ENCODE results near the gene HDAC4.
"Not testable (repeated sequence)": the region's sequence is repeated elsewhere in the genome, so short reads cannot be mapped to it uniquely, and the experiment has no call there.

Gene HDAC4

DNA sequence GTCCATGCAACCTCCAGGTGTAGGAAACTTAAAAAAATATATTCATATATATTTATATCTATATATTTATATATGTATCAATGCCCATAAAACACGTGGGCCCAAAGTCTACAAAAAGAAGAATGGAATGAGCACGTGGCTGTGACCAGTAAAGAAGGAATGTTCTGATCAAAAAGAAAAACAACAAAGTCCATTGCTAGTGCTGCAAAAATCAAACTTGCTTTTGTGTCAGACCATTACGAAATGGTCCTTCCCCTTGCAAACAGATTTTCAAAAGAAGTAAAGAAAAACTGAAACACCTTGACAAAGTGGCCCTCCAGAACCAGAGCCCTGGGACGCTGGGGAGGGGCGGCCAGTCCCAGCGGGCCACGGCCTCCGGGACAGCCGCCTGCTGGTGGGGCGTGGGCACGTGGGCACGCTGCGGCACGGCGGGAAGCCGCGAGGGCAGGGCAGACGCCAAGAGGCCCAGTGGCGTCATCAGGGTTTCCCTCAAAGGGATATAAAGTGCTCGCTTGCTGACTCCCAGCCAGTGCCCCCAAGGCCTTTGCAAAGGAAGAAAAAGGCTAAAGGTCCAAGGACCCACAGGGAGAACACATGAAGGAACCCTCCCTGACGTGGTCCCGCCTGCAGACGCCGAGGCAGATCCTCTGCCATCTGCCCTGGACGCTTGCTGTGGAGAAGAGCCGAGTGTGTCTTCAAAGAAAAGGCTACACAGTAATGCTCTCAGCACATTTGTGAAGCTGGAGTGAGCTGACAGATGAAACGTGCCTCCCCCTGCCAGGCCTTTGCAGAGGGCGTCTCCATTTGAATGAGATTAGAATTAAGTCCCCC is 351.2 kb downstream of the HDAC4 start:
- no peak overlapping the region for H3K4me3 ChIP-seq
- H3K27ac ChIP-seq = no peak overlapping the region

DNA sequence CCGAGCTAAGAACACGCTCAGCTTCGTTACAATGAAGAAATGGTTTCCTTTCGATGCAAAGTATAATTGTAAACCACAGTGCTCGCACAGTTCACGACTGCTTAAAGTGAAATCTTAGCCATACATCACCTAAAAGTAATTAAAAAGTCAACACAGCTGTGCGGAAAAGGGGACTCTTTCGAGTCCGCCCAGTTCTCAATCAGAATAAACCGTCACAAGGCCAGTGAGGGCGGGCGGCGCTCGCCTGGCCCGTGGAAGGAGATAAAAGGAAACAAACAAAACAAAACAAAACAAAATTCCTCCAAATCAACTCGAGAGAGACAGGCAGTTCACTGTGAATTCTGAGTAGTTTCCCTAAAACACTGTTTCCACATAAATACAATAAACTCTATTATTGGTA is 352.1 kb downstream of the HDAC4 start:
- no peak overlapping the region for H3K4me3 ChIP-seq
- H3K27ac ChIP-seq = no peak overlapping the region

DNA sequence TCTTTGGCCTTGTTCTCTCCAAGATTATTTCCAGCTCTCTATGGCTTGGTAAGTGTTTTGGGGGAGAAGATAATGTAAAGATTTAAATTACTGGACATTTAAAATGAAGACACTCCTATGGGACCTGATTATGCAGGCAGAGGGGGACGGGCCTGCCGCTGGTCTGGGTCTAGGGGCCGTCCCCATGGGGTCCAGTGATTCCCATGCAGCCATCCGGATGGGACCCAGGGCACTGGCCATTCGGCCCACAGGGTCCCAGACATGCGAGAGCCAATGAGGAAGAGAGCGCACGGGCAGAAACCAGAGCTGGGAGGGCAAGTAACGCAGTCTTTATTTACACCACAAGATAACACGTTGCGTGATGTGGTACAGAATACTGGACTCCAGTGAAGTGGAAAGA is 353.0 kb downstream of the HDAC4 start:
- Histone ChIP-seq H3K27ac (no peak overlapping the region), H3K4me3 (no peak overlapping the region)

DNA sequence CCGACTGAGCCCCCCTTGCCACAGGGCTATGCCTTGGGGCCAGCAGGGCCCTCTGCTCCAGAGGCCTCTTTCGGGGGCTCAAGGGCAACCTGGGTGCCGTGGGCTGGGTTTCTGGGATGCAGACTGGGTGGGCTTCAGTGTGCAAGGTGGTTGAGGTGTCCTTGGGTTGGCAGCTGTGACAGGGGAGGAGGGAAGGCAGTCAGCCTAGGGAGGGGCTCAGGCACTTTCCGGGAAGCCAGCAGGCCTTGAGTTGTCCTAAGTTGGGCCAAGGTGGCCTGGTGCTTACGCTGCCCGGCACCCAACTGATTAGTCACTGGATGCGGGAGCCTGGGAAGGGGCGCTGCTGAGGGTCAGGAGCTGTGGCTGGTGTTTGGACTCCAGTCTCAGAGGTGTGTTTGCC is 353.4 kb downstream of the HDAC4 start:
- Histone ChIP-seq H3K4me3 (no peak overlapping the region), H3K27ac (no peak overlapping the region)

DNA sequence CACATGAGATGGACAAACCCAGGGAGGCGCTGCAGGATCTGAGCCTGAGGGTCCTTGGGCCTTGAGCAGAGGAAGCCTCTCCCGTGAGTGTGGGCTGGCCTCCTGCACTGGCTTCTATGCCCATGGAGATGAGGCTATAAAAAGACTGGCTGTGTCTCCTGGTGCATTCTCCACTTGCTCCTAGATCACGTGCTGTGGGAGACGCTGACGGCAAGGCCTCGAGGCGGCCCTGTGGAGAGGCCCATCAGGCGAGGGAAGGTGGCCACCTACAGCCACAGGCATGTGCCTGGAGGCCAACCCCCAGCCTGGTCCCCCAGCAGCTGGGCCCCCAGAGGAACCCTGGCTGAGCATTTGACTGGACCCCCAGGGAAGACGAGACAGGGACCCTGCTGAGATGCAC is 354.0 kb downstream of the HDAC4 start:
- Histone ChIP-seq H3K27ac (no peak overlapping the region), H3K4me3 (no peak overlapping the region)

DNA sequence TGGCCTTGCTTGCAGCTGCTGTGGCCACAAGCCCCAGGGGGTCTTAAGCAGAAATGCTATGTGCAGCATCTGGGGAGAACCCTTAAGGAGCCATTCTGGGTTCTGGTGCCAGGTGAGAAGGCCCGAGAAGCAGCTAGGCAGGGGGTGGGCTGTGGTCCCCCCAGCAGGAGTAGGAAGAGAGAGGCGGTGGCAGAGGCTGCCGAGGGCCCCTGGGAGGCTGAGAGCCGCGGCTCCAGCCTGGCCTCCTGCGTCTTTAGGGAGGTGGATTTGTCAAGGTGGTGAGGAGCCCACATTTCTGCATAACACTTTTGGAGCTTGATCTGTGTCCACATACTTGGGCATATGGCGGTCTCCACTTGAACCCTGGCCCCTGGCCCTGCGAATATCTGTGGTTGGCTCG is 356.5 kb downstream of the HDAC4 start:
- Histone ChIP-seq H3K27ac (no peak overlapping the region), H3K4me3 (no peak overlapping the region)

DNA sequence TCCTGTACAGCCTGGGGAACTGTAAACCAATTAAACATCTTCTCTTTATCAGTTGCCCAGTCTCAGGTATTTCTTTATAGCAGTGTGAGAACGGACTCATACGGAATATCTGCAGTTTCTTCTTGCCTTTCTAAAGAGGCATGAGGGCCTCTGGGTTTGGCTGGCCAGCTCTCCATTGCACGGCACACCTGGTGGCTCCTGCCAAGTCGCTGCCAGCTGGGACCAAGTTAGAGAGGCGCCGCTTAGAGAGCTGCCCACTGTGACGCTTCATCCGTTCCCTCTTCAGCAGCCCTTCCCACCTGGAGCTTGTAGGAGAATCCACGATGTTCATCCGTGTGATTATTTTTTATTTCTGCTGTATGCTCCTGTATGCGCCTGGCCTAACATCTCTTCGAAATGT is 357.5 kb downstream of the HDAC4 start:
- Histone ChIP-seq H3K27ac (no peak overlapping the region), H3K4me3 (no peak overlapping the region)

DNA sequence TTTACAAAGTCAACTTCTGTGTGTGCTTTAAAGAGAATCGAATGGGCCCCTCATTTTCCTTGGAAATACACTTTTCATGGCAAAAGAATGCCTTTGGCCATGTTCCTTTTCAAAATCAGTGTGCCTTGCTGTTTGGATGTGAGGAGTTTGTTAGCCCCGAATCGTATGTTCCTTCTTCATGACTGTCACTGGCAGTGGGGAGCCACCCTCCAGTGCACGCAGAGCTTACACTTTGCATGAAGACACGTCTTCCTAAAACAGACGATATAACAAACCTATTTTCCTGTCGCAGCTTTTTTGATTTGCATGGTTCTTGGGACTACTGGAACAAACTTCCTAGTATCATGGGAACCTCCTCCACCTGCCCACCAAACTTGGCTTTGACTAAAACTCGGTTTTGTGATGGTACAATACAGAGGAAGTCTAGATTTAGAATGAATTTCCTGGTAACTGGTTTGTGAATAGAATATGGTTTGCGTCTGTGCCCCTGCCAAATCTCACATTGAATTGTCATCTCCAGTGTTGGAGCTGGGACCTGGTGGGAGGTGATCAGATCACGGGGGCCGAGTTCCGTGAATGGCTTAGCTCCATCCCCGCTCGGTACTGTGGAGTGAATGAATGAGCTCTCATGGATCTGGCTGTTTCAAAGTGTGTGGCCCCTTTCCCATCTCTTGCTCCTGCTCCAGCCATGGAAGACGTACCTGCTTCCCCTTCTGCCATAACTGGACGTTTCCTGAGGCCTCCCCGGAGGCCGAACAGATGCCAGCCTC is 358.1 kb downstream of the HDAC4 start:
- no peak overlapping the region for H3K27ac ChIP-seq
- no peak overlapping the region for H3K4me3 ChIP-seq

DNA sequence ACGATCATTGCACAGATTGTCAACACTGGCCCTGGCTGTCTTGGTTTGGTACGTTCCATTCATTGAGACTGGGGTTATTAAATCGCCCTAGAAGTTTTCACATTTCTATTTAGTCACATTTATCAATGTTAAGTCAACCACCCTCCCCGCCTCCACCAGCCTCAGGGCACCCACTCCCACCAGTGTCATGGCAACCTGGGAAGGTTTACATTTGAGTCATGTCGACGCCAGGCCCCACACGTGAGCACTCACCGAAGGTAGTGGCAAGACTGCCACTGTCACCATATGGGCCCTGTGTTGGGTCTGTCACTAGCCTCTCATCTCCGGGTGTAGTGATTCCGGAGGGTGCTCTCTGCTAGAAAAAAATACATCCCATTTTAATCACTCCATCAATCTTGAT is 358.8 kb downstream of the HDAC4 start:
- Histone ChIP-seq H3K27ac (no peak overlapping the region), H3K4me3 (no peak overlapping the region)

DNA sequence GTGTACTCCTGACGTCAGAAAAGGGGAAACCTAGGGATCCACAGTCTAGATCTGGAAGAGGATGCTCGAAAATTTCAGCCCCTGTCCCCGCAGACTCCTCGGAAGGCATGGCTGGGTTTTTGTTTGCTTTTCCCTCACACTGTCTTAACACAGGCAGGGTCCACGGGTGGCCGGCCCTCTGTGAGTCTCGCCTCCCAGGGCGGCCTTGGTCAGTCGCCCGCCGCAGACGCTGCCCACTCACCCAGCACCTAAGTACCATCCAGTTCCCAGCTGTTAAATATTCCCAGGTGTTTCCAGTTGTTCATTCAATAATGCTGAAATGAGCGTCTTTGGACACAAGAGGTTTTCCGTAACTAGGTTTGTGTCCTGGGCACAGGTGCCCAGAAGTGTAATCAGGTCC is 359.8 kb downstream of the HDAC4 start:
- Histone ChIP-seq H3K4me3 (no peak overlapping the region), H3K27ac (no peak overlapping the region)

DNA sequence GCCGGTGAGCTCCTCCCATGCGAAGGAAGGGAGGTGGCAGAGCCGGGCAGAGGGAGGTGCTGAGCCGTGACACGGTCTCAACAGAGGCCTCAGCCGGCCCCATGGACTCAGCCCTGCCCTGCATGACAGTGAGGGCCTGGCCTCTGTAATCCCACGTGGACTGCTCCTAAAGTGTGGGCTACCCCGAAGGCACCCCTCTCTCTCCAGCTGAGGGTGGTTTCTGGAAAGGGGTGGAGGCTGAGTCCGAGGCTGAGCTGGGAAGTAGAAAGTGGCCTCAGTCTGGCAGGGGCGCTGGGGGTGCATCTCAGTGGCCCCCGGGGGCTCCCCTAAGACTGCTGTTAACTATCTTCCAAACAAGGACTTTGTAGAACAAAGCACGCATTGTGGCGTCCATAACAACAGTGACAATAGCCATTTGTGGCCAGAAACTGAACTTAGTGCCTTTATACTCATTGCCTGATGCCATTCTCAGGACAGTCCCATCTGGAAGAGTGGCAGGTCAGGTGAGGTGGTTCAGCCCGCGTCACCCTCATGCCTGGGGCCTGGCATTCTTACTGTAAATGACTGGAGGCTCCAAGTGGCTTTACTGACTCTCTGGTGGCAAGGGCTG is 360.6 kb downstream of the HDAC4 start:
- H3K27ac ChIP-seq = no peak overlapping the region
- no peak overlapping the region for H3K4me3 ChIP-seq

DNA sequence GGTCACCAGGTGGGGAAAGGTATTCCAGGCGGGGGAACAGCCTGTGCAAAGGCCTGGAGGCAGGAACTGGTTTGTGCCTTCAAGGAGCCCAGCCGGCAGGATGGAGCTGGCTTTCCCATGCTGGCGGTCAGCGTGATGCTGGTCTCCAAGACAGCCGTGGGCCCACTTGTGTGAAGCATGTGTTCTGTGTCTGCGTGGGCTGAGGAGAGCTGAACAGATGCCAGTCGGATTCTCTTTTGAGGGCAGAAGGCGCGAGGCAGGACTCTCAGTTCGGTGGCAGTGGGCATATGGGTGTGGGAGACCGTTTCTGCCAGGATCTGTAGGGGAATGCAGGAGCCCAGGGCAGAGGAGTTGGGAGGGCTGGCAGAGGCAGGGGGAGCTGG is 361.4 kb downstream of the HDAC4 start:
- no peak overlapping the region for H3K27ac ChIP-seq

DNA sequence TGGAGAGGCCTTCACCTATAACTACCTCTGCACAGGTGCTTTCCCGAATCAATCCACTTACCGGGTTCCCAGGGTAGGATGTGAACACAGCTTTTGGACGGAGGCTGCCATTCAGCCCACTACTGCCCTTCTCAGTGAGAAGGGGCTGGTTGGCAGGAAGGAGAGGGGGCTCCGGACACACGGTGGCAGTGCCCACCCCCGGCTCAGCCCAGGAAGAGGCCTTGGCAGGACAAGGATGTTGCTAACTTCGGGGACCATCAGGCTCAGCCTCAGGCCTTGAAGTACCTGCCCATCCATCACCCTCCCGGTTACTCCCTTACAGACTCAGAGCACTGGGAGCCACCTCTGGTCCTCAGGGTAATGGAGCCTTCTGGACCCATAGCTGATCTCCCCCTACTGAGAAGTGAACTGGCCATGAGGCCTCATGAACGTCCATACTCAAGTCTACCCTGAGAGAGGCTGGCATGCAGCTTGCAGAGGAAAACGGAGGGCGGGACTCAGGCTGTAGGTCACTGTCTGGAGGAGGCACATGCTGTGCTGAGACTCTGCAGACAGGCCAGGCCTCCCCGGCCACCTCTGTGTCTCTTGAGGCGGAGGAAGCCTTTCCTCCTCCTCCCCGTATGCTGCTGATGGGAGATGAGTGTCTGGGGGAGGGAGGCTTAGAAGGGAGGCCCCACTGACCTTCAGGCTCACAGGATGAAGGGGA is 361.9 kb downstream of the HDAC4 start:
- Histone ChIP-seq H3K4me3 (no peak overlapping the region), H3K27ac (no peak overlapping the region)

More for the DNA sequence above, 361.4 kb downstream of the HDAC4 start:
- H3K4me3 ChIP-seq = no peak overlapping the region

DNA sequence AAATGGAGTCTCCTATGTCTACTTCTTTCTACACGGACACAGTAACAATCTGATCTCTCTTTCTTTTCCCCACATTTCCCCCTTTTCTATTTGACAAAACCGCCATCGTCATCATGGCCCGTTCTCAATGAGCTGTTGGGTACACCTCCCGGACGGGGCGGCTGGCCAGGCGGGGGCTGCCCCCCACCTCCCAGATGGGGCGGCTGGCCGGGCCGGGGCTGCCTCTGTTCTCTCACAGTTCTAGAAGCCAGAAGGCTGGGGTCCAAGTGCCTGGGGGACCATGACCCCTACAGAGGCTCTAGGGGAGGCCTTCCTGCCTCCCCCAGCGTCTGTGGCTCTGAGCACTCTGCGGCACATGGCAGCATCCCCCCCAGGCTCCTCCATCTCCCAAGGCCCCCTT is 362.5 kb downstream of the HDAC4 start:
- H3K27ac ChIP-seq, H3K4me3 ChIP-seq: not testable (repeated sequence)

DNA sequence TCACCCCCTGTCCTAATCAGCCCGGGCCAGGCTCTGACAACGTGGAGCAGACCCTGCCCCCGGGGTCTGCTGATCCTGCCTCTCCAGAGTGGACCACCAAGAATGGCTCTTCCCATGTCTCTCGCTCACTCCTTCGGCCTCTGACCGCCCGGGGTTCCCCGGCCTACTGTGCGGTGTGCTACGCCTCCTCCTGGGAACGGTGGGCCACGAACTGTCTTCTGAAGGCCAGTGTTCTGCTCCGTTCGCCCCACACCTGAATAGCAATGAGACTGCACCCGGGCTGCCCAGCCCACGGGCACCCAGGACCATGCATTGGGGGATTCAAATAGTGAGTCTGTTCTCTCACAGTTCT is 363.3 kb downstream of the HDAC4 start:
- Histone ChIP-seq H3K4me3 (no peak overlapping the region), H3K27ac (no peak overlapping the region)

DNA sequence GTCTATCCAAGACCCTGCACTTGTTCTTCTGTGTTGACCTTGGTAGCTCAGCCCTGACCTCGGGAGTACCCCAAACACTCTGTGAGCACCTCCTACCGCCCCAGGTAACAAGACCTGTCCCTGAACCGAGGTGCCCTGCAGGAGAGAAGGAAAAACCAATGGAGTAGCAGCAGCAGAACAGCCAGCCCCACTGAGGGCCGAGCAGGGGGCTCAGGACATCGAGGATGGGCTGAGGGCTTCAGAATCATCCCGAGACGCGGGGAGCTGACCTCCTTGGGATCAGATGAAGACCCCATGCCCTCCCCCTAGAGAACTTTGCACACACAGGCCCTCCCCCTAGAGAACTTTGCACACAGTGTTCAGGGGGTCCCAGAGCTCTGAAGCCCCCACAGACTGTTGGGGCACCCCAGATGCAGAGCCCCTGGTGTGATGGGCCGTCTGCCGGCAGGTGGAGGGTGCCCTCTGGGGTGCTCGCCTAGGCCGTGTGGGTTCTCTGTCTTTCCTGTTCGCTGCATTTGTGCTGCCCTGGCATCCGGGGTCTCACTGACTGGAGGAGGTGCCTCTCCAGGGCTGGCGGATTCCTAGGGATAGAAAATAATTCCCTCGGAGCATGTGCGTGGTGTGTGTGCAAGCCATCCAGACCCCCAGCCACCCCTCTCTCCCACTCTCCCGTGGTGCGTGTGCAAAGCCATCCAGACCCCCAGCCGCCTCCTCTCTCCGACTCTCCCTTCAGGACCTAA is 363.8 kb downstream of the HDAC4 start:
- Histone ChIP-seq H3K27ac (no peak overlapping the region), H3K4me3 (no peak overlapping the region)

DNA sequence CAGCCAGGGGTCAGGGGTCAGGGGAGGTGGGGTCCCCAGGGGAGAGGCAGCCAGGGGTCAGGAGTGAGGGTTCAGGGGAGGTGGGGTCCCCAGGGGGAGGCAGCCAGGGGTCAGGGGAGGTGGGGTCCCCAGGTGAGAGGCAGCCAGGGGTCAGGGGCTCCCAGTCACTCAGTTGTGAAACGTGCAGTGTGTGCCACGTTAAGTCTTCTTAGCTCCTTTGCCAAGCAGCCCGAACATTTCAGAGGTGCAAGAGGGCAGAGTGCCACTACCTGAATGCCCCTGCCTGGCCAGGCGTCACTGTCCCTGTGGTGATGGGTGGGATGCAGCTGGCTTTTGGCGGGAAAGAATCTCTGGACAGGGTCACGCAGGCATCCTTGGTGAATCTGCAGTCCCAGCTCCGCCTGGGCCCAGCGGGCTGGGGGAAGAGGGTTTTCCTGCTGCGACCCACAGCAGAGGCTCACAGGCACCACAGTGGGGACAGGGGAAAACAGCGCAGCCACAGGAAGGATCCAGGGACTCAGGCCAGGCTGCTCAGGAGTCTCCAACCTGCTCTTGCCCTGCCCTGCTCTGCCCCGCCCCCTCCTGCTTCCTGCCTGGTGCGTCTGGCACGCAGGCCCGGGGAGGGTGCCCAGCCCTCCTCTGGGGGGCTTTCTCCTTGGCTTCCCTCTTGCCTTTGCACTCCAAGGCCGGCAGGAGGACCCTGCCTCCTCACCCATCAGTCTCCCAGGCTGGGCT is 364.7 kb downstream of the HDAC4 start:
- no peak overlapping the region for H3K4me3 ChIP-seq
- no peak overlapping the region for H3K27ac ChIP-seq

DNA sequence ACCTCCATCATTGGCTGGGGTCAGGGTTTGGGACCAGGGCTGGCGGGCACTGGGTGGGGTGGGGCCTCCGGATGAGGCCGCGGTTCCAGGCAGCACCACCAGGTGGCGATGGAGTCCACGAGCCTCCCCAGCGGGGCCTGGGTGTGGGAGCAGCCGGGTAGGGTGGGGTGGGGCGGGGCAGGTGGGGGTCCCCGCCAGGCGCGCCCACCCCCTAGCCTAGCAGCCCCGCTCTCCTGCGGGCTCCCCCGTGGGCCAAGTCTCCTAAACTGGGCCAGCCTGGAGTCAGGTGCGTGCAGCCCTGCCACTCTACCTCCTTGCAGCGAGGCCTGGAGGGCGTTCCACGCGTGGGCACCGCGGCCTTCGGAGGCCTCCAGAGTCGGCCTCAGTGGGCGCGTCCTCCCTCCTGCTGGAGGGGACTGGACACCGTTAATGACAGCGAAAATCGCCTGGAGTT is 365.4 kb downstream of the HDAC4 start:
- no peak overlapping the region for H3K27ac ChIP-seq
- no peak overlapping the region for H3K4me3 ChIP-seq

Measured in skin epidermis (tissue), 12 donors.